C4-2B (cell line): ENCODE measurements around the gene CACNB4.

Experiments used
- H3K27ac ChIP-seq: fragments of 450-650 bp; 2 replicates; pipeline ENCODE4 v1.5.1; 2017
- CTCF ChIP-seq: fragments of 450-650 bp; conservative IDR thresholded peaks from 2 replicates; pipeline ENCODE4 v1.5.1; 2017; ENCODE audit warnings: mild to moderate bottlenecking
- ZFX ChIP-seq: fragments of 450-650 bp; IDR thresholded peaks from 2 replicates; pipeline ENCODE4 v1.6.1; 2017

CACNB4 gene

DNA sequence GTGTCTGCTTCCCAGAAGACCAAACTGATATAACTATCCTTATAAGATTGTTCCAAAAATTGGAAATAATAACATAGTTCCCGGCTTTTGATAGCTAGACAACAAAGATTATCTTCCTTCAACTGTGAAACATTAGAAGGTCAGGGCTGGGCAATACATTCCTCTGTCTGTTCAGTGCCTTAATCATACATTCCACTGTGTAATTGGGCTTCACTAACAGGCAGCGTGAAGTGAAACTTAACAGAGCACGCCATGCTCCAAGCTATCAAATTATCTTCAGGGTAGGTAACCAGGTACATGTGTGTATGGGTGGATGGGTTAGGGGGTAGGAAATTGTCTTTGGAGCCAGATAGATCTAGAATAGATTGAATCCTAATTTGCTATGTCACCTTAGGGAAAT lies 247.1 kb downstream of the CACNB4 start:
- TF ChIP-seq CTCF, result no peak
- no peak overlapping the region for H3K27ac ChIP-seq

DNA sequence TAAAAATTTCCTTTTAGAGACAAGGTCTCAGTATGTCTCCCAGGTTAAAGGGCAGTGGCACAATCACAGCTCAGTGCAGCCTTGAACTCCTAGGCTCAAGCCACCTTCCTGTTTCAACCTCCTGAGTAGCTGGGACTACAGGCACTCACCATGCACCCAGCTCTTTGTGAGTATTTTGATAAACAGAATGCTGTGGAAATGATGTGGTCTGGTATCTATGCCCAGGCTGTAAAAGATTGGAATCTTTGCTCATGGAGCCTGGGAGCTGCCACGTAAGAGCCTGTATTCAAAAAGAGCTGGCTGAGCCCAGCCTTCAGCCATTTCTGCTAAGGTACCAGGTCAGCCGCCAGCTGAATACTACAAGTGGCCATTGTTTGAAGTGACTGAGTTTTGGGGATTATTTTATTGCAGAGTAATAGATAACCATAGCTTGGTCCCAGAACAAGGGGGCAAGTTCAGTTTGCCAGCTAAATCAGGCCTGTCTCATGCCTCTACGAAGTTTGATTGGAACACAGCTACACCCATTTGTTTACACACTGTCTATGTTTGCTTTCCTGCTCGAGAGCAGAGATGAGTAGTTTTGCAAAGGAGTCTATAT lies 249.3 kb downstream of the CACNB4 start:
- no peak for TF ChIP-seq ZFX
- no peak for TF ChIP-seq CTCF

GRCh38 chr2:151845884-151846283 lies 253.0 kb downstream of the CACNB4 start:
- no peak overlapping the region for H3K27ac ChIP-seq
- TF ChIP-seq ZFX (no peak), CTCF (no peak)

More for the DNA sequence above, 249.3 kb downstream of the CACNB4 start:
- H3K27ac ChIP-seq, result no peak overlapping the region

- TF ChIP-seq ZFX, result no peak
- TF ChIP-seq CTCF, result no peak
- no peak overlapping the region for H3K27ac ChIP-seq
Observed at GRCh38 chr2:151845481-151845880, 253.4 kb downstream of the CACNB4 start.

- no peak for TF ChIP-seq CTCF
- TF ChIP-seq ZFX, result no peak
- H3K27ac ChIP-seq, result no peak overlapping the region
Observed at GRCh38 chr2:151844211-151844896, 254.5 kb downstream of the CACNB4 start.

- TF ChIP-seq ZFX (no peak), CTCF (no peak)
- H3K27ac ChIP-seq, result no peak overlapping the region
Observed at GRCh38 chr2:151843691-151844061, 255.2 kb downstream of the CACNB4 start.

- H3K27ac ChIP-seq, result no peak overlapping the region
- TF ChIP-seq CTCF (no peak), ZFX (no peak)
Observed at GRCh38 chr2:151842830-151843690, 255.8 kb downstream of the CACNB4 start.
